Epithelial cell of prostate (primary cell): ENCODE measurements around the gene ZNF385B.

Source experiments
- DNase-seq: peaks from one replicate; pipeline ENCODE4 v3.0.0-alpha.2; 2011; ENCODE audit warnings: low read depth, low spot score
- H3K27ac ChIP-seq: fragments of 450-650 bp; 2 replicates; pipeline ENCODE4 v1.5.1; 2017; ENCODE audit warnings: mild to moderate bottlenecking

The ZNF385B gene

DNA sequence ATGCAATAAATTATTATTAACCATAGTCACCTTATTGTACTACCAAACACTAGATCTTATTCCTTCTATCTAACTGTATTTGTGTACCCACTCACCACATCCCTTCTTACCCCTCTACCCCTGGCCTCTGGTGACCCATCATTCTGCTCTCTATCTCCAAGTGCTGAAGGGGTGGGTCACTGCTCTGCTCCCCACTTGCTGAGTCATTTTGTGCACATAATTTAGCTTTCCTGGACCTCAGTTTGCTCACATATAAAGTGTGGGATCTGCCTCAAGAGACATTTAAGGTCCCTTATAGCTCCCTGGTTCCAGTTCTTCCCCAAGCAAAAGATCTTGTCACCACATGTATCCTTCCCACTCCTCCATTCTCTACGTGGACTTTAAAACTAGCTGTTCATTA is 169.4 kb downstream of the ZNF385B start:
- H3K27ac ChIP-seq = no peak overlapping the region
- DNase-seq = no peak

DNA sequence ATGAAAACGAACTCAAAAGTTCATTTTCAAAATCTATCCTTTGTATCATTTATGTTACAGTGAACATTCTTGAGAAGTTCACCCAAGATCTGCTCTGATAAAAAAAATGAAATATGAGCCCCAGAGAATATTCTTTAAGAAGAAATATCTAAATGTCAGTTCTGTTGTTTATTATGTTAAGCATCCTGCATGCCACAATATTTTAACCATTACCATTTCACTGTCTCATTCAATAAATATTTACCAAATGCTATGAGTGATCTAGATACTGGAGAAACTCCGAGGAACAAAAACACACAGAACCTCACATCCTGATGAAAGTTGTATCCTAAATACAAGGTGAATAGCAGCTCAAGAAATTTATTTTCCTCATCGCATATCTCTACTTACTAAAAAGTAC is 170.2 kb downstream of the ZNF385B start:
- no peak for DNase-seq
- no peak overlapping the region for H3K27ac ChIP-seq

DNA sequence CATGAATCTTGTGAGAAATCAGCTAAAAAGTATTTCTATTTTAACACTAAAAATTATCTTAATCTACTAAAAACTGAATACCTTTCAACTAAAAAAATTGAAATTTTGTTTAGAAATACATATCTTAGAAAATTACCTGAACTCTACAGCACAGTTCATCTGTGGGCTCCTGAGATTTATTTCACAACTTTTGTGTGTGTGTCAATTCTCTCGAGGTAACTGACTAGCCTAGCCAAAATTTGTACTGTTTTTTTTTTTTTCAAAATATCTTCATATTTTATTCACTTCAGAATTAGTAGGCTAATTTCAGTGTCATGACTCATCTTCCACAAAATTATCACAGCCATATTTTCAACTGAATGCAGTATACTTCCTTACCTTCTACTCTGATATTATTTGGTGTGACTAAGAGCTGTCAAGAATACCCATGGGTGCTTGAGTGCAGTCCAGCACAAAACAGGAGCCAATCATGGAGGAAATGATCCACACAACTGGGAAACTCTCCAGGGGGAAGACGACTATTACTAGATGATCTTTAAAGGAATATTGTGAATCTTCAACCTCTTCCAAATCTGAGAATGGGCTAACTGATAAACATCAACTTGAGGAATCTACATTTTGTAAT is 174.6 kb downstream of the ZNF385B start:
- no peak overlapping the region for H3K27ac ChIP-seq
- DNase-seq = no peak

DNA sequence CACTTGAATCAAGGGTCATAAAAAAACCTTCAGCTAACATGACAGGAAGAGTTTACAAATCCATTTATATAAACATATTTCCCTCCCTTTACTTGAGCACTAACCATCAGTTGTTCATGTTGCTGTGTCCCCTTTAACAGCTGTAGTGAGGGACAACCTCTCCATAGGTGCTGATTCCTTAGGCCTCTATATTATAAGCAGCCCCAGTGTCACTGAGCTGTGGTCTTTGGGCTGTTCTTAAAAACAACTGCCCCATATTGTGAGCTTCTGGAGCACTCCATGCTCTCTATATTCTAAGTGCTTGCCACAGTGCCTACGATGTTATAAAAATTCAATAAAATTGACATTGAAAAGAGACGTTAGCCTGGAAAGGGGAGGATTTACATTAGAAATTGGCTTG is 175.3 kb downstream of the ZNF385B start:
- no peak overlapping the region for H3K27ac ChIP-seq
- no peak for DNase-seq

DNA sequence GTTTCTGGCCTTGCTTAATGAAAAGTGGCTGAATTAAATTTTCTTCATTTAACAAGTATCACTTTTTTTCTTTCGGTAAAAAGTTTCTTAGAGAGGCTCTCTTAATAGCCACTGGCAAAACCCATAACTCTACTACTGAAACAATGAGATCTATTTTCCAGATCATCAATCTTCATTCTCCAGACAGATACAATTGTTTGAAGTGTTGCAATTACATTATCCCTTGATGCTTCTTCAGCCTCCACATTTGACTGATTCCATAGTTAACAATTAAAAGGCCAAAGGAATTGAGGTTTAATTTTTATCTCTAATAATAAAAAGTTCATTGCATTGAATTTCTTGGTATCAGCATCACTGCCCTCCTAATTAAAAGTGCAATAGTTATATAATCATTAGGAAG is 176.3 kb downstream of the ZNF385B start:
- no peak for DNase-seq
- H3K27ac ChIP-seq = no peak overlapping the region

DNA sequence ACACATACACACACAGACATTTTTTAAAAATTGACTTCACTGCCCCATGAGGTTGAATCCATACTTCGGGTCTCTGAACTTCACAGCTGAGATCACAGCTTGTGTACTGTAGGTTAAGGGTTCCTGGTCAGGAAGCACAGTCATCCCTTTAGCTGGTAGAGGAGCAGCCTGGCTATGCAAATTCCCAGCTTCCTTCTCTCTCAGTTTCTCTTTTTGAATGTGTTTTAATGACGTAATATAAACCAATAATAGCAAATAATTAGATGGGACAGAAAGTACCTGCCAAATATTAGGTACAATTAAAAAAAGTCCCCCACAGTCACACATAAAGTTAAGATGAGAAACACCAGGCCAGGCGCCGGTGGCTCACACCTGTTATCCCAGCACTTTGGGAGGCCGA is 178.7 kb downstream of the ZNF385B start:
- no peak for DNase-seq
- no peak overlapping the region for H3K27ac ChIP-seq

DNA sequence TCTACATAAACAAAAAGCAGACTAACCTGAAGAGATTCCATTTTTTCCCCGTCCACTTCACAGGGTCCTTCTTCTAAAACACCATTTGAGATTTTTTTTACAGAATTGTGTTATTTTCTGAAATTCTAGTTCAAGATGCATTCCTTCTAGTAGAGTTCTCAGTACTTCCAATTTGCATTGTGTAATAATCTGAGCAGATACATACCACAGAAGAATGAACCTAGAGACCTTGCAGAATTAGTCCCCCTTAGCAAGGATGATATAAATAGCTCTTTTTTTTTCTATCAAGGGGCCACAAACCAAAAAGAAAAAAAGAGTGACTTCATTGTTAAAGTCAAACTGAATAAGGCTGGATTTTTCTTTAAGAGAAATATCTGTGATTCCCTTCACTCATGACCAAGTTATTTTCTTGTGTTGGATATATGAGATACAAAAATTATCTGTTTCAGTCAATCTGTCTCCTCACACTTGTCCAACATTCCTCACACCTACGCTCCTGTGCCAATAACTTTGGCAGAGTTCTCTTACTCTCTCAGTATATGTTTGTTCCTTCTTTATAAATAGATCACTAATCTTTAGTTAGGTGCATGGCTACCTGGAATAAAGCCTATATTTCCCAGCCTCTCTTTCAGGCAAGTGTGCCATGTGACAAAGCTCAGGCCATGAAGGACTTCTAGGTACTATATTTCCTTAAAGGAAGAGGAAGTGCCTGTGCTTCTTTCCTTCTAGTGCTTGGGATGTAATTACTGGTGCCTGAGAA is 183.5 kb downstream of the ZNF385B start:
- no peak for DNase-seq
- no peak overlapping the region for H3K27ac ChIP-seq

DNA sequence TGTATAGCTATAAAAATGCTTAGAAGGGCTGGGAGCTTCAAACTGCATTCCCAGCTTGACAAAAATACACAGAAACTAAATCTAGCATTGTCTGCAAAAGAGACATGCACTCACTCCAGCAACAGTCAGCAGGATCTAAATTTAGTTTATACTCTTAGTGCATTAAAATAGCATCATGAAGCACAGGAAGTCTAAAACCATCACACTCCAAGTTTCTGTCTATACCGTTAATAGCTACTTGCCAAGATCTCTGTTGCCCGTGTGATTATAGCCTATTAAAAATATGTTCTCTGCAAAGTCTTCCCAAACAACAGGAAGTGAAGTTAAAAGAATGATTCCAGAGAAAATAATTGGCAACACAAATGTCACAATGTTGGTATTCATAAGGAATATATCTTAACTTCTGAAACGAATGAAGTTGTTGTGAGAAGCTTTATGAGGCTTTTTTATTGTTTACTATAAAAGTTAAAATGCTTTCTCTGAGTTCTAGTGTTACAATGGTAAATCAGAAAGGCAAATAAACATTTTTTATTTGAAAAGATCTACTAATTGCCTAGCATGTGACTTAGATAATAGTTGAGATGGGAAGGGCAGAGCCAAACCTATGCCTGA is 184.2 kb downstream of the ZNF385B start:
- no peak for DNase-seq
- H3K27ac ChIP-seq = no peak overlapping the region

DNA sequence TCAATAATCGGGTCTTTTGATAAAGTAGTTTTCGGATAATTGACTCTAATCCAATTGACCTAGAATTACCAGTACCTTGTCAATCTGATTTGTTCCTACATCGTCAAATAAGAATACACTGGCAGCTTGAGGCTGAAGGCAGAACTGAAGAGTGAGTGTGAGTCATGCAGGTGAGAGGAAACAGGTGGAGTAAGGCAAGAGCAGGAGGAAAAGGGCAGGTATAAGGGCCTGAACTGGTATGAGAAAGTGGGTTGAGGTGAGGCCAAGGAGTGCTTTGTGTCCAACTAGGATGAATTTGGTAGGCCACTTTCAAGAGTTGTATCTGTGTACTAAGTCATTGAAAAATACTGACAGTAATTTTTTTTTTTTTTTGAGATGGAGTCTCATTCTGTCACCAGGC is 186.0 kb downstream of the ZNF385B start:
- no peak overlapping the region for H3K27ac ChIP-seq
- DNase-seq = no peak

DNA sequence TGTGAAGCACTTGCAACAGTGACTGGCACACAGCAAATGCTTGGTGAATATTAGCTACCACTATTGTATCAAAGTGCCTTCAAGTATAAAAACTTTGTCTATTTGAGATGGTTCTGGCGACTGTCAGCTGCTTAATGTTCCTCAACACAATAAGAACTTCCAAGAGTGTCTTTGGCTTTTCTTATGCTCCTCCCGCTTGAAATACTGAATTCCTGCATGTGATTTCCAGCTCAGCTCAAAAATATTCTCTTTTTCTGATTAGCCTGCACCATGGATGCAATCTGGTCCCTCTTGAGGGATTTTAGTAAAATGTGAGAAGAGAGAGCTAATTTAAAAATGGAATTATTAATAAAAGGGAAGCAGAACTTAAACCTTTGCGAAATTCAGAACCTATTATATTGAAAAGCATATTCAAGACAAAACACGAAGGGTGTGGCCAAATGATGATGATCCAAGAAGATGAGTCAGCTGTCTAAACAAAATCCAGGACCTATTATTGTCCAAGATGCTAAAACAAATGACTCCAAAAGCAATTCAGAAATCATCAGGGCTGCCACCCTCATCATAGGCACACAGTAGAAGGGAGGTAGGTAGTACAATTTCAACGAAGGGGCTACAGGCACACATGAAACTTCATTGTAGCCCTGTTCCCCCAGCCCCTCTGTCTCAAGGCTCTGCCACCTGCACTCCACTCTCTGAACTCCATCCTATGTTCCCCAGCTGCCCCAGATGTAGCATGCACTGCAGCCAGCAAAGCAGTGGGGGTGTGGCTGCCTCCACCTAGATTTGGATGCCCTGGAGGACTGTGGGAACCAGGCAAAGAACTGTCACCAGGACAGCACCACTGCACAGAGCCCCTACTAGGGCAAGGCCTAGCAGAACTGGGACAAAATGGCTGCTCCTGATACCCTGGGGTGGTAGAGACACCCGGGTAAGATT is 190.1 kb downstream of the ZNF385B start:
- H3K27ac ChIP-seq = no peak overlapping the region
- DNase-seq = no peak

DNA sequence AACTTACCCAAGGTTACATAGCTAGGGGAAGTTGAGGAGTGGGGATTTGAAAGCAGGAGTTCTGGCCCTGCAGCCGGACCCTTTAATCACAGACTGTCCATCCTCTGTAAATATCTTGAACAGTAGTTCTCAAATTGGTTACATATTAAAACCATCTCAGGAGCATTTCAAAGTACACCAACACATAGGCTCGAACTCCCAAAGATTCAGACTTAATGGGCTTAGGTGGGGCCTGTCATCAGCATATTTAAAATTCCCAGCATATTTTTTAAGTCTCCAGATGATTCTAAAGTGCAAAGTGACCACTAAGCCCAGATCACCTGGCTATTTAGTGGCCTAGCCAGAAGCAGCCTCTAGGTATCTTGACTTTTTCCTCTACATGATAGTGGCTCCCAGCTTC is 192.2 kb downstream of the ZNF385B start:
- H3K27ac ChIP-seq = no peak overlapping the region
- DNase-seq = no peak

DNA sequence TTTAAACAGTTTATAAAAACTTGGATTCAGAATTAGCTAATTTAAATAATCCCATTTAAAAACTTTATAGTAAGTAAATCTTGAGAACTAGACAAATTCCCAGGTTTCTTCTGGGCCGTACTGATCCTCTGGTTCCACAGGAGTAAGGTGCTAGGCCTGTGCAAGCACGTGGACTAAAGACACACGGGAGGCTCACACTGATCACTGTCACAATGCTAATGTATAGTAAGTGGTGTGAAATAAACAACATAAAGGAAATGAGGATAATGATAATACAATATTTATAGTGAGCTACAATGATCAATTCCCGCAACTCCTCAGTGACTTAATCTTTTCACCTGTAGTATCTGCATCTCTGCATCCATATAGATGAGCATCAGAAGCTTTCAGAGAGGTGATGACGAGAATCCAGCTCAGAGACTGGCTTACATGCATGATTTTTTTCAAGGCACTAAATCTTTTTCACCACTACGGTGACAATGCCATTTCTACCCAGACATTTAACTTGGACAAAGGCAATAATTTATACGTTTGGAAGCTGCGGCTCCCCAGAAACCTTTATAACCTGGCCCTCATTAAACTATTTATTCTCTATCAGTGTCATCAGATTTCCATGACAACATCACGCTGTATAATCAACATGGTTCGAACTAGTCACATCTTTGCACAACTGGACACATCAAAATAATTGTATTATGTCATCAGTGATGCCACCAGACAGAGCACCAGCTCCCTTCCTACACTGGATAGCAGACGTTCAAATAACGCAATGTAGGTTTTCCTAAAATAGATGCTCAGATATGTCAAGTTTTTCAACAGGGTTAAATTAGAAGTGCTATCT is 196.2 kb downstream of the ZNF385B start:
- H3K27ac ChIP-seq = no peak overlapping the region
- DNase-seq = no peak

DNA sequence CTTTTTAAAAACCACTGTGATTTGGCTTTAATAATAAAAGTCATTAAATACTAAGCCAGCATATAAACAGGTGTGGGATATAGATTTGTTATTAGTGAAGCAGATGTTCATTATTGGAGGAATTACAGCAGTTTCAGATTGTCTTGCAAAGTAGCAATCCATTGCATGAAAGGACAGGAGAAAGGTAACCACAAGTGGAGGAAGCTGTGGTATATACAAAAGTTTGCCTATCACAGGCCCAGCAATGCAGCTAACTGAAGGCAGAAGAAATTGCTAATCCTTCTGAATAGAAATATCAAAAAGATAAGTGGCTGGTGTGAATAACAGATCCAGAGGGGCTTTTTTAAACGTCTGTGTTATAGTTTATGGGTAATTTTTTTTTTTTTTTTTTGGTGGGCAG is 199.4 kb downstream of the ZNF385B start:
- no peak for DNase-seq

DNA sequence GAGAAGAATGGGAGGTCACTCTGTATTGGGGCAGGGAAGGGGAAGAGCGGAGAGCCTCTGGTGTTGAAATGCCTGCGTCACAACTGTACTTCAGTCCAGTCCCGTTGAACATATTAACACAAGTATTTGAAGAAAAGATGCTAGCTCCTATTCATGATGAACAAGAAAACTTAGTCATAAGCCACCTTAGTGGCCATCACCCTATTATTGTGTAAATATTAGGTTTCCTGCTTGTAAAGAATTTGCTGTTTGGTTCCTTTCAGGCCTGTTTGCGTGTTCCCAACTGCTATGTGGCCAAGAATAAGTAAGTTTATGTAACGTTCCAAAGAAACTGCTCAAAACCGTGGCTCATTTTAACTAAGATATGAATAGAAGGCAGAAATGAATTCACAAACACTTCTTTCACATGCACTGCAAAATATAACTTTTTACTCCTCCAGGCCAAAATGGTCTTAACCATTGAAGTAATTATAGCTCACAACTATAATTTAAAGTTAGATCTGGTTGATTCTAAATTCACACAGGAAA is 204.3 kb downstream of the ZNF385B start:
- DNase-seq = no peak
- no peak overlapping the region for H3K27ac ChIP-seq

More for the DNA sequence above, 199.4 kb downstream of the ZNF385B start:
- no peak overlapping the region for H3K27ac ChIP-seq

DNA sequence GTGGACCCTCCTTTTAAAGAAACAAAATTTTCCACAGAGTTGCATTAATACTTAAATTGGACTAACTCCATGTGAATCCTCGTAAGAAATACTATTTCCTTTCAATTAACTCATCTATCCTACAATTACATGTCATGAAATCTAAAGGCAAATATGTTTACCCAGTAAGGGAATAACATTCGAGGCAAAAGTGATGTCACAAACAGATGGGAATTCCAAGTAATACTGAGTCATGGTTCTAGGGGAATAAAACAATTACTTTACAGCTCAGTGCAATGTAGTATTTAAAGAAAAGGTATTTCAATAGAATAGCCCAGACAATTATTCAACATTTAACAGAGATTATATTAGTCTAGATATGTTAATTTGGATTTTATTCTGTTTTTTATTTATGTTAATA is 205.8 kb downstream of the ZNF385B start:
- DNase-seq = no peak

DNA sequence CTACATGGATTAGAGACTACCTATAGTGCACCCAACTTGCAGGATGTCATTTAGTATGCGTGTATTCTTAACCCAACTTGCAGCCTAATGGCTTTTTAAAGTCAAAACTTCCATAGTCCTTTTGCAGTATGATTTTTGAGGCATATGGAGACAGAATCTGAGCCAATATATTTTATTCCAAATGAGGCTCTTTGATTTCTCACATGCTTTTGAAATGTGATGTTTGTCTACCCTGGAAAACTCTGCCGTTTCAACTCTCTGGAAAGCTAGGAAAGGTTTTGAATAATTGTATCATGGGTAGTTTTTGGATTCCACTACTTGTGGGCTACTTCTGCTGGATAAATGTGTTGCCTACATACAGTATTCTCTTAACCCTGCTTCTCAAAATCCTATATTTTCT is 206.6 kb downstream of the ZNF385B start:
- no peak overlapping the region for H3K27ac ChIP-seq
- no peak for DNase-seq

More for the DNA sequence above, 205.8 kb downstream of the ZNF385B start:
- H3K27ac ChIP-seq = no peak overlapping the region

DNA sequence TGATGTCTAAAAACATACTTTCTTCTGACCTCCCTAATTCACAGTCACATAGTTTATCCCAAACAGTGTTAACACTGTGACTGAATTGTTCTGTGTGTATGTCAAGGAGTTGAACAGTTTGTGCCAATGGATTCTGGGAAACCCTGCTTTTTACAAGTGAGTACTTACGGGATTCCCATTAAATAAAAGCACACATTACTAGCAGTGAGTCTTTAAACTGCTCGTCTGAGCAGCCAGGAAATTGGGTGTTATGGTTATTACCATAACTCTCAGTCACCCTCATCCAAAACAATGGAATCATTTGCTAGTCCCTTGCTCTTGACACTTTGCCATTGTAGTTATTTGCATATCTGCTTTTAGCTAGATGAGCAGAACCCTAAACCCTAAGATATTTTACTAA is 209.1 kb downstream of the ZNF385B start:
- DNase-seq = no peak
- no peak overlapping the region for H3K27ac ChIP-seq

DNA sequence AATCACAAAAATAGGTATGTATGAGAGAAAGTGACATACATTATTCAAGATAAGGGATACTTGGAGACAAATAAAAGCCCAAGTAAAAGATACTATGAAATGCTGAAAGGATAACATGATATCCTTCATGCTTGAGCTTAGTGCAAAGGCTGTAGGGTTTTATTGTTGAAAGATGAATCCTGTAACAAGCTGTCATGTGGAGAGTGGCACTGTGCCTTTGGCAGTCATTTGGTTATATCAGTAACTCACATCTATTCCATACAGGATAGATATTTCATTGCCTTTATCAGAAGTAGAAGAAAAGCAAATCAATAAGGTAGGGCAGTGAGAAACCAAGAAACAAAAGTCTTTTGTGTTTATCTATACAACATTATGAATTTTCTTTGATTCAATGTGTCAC is 211.0 kb downstream of the ZNF385B start:
- H3K27ac ChIP-seq = no peak overlapping the region
- no peak for DNase-seq

DNA sequence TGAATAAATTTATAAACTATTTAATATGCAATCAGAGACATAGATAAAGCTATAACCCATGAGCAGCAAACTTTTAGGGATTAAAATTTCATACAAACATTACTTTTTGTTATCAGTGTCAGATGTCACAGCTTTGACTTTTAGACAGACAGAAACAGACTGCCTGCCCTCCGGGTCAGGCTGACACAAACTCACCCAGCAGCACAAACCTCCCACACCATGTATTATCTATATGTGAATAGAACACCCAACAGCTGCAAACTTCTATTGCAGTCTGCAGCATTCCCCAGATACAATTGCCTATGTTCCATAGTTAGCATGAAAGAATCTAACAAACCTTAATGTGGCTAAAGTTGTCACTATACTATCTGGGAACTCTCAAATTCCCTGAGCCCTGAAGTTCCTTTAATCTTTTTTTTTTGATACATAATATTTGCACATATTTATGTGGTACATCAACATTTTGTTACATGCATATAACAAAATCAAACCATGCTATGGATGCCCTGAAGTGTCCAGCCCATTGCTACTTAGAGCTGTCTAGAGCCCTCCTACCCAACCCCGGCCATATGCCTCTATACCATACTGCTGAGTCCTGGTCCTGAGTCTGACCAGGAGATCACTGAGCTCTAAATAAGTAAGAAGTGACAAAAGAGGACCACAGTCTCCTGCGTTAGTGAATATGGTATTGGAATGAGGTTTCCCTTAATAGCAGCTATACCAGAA is 214.4 kb downstream of the ZNF385B start:
- DNase-seq = no peak
- H3K27ac ChIP-seq = no peak overlapping the region
